ENCODE results near the gene PADI6.

Gene PADI6

DNA sequence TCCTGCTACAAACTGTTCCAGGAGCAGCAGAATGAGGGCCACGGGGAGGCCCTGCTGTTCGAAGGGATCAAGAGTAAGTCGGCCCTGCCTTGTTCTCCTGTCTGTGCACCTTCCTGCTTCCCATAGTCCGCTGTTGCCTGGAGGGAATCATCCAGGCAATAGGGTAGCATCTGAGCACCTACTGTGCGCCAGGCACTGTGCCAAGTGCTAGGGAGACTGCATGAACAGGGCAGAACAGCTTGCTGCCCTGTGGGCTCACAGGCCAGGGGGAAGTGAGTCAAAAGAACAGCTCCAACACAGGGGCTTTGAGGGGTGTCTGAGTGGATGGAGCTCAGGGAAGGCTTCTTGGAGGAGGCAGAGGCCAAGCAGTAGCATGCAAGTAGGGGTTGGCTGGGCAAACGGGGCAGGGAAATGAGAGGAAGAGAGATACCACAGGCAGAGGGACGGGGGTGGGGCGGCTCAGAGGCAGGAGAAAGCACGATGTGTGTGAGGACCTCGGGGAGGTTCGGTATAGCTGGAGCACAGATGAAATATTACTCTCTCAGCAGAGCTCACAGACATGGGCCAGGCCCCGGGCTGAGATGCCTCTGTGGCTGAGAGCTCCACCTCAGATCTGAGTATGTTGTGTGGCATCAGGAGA, 15.5 kb upstream of the PADI6 start:
- no peak for DNase-seq (ENCODE audit: low spot score)

DNA sequence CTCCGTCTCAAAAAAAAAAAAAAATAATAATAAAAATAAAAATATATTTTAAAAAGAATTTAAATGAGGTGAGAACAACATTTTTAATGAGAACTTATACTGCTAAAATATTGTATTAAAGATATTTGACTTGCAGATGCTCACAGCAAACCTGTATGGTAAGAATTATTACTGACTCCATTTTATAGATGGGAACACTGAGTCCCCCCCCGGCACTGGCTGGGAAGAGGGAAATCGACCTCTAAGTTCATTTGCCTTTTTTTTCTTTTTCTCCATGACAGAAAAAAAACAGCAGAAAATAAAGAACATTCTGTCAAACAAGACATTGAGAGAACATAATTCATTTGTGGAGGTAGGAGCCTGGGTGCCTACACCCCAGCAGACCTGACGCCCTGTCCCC, 13.4 kb upstream of the PADI6 start:
- no peak for DNase-seq (ENCODE audit: low spot score)

DNA sequence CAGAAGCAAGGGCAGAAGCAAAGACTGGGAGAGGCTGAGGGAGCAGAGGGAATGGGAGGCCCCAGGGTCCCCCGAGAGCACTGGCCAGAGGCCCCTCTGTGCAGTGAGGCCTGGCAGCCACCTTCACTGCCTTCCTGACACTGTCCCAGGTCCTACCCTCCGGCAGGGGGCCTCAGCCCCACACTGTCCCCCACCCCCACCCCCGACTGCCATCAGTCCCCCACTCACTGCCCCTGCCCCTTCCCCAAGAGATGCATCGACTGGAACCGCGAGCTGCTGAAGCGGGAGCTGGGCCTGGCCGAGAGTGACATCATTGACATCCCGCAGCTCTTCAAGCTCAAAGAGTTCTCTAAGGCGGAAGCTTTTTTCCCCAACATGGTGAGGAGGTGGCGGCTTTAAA, 13.0 kb upstream of the PADI6 start:
- no peak for DNase-seq (ENCODE audit: low spot score)

DNA sequence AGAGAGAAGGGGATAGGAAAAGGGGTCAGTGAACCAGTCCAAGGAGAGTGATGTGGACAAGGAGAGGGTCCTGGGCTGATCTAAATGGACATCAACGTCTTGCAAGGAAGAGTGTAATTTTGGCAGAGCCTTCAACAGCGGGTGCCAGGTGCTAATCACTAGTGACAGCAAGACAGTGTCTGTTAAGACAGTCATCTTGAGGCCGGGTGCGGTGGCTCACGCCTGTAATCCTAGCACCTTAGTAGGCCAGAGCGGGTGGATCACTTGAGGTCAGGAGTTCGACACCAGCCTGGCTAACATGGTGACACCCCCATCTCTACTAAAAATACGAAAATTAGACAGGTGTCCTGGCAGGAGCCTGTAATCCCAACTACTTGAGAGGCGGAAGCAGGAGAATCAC, 12.2 kb upstream of the PADI6 start:
- DNase-seq (ENCODE audit: low spot score): no peak

DNA sequence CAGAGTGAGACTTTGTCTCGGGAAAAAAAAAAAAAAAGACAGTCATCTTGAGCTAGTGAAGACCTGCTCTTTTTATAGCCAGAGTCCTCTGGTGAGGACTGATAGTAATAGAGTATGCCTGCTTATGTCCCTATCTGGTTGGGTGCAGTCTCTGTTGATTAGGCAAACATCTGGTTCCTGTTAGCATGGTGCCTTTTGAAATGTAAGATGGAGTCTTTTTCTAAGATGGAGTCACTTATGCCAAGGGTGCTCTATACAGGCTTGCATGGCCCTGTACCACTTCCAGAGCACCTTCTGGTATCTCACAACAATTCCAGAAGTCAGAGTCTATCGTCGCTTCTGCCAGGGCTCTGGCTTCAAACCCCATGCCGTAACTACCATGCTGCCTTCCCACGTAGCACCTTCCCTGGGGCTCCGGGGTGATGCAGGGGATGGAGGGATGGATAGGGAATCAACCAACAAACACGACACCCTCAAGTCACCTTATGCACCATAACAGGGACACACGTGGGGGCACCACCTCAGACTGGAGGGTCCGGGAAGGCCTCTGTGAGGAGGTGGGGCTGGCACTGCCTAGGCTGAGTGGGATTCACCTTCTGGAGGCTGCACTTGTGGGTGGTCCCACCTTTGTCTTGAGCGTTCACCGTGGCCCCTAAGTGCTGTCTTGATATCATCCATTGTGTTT, 11.6 kb upstream of the PADI6 start:
- DNase-seq (ENCODE audit: low spot score): no peak

DNA sequence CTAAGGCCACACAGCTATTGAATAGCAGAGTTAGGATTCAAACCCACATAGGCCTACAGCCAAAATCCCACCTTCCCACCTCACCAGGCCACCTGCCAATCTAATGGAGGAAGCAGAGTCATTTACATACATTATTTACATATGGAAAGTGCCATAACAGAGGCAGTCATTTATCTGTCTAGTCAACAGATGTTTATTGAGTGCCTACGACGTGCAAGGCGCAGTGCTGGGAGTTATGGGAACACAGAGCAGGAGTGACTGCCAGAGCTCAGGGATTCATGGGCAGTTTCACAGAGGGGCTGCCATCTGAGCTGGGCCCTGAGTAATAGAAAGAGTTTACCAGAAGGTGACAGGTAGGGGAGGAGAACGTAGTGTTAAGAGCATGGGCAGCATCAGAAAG, 10.3 kb upstream of the PADI6 start:
- DNase-seq (ENCODE audit: low spot score): no peak

DNA sequence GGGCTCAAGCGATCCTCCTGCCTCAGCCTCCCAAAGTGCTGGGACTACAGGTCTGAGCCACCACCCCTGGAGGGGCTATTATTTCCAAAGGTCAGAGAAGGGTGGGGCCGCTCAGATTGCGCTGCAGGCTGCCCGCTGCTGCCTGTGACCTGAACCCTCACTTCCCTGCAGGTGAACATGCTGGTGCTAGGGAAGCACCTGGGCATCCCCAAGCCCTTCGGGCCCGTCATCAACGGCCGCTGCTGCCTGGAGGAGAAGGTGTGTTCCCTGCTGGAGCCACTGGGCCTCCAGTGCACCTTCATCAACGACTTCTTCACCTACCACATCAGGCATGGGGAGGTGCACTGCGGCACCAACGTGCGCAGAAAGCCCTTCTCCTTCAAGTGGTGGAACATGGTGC, 8.6 kb upstream of the PADI6 start:
- no peak for DNase-seq (ENCODE audit: low spot score)

DNA sequence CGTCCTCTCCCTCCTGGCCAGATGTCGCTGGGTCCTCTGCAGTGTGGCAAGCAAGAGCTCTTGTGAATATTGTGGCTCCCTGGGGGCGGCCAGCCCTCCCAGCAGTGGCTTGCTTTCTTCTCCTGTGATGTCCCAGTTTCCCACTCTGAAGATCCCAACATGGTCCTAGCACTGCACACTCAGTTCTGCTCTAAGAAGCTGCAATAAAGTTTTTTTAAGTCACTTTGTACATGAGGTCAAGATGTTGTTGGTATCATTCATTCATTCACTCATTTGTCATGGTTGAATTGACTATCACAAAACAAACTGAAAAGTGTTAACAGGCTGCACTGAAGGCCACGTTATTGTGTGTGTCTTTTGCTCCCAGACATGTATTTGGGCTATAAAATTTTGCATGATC, 8.2 kb upstream of the PADI6 start:
- no peak for DNase-seq (ENCODE audit: low spot score)

DNA sequence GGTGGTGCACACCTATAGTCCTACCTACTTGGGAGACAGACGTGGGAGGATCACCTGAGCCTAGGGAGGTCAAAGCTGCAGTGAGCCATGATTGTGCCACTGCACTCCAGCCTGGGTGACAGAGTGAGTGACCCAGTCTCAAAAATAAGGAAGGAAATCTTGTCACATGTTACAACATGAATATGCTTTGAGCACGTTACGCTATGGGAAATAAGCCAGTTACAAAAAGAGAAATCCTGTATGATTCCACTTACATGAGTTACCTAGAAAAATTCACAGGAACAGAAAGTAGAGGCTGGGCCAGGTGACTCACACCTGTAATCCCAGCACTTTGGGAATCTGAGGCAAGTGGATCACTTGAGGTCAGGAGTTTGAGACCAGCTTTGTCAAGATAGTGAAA, 6.7 kb upstream of the PADI6 start:
- no peak for DNase-seq (ENCODE audit: low spot score)

DNA sequence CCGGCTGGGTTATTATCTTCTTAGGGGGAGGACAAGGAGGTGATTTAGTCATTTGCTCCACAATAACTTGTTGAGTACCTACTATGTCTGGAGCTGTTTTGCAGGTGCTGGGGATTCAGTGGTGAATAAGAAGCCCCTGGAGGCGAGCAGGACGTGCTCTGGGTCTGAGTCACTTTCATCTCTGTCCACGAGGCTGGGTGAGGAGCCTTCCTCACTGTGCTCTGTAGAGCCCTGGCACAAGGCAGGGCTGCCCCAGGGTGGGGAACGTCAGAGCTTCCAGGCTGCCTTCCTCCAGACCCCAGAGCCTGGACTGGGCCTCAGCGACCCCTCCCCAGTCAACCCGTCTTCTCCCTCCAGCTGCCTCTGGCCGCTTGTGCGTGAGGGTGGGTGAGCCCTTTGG, 2.5 kb upstream of the PADI6 start:
- DNase-seq (ENCODE audit: low spot score): no peak

DNA sequence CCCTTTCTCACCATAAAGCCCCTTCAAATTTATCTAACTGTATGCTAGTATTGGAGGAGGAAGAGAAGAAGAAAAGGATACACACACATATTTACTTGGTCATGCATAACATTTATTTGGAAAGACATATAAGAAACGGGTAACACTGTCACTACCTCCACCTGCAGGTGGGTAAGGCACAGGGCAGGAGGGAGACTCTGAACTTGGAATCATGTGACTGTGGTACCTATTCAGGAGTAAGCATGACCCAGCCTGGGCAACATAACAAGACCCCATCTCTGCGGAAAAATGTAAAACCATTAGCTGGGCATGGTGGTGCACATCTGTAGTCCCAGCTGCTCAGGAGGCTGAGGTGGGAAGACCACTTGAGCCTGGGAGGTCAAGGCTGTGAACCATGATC, 1.4 kb upstream of the PADI6 start:
- DNase-seq (ENCODE audit: low spot score): peak; percentile 44

DNA sequence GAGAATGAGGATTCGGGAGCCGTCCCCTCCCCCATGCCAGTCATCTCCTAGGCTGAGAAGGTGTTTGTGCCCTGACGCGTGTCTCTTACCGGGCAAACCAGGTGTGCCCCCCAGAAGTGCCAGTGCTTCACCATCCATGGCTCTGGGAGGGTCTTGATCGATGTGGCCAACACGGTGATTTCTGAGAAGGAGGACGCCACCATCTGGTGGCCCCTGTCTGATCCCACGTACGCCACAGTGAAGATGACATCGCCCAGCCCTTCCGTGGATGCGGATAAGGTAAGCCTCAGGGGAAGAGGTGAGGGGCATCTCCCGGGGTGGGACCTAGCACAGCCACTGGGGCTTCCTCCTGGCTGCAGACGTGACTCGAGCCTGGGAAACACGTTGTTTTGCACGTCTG, 959 bp downstream of the PADI6 start:
- DNase-seq (ENCODE audit: low spot score): no peak

DNA sequence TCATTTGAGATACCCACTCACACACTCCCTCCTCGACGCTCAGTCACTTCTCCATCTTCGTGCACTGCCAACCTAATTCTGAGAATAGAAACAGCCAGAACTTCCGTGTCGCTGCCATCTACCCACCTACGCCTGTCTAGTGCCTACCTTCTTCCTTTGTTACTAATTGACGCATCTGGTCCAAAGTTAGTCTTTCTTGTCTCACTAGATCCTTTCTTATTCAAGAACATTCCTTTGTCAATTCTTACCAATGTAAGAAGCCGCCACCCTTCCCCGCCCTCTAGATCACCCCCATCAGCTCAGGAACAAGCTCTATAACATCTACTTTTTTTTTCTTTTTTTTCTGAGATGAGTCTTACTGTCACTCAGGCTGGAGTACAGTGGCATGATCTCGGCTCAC, 3.7 kb downstream of the PADI6 start:
- DNase-seq (ENCODE audit: low spot score): no peak

DNA sequence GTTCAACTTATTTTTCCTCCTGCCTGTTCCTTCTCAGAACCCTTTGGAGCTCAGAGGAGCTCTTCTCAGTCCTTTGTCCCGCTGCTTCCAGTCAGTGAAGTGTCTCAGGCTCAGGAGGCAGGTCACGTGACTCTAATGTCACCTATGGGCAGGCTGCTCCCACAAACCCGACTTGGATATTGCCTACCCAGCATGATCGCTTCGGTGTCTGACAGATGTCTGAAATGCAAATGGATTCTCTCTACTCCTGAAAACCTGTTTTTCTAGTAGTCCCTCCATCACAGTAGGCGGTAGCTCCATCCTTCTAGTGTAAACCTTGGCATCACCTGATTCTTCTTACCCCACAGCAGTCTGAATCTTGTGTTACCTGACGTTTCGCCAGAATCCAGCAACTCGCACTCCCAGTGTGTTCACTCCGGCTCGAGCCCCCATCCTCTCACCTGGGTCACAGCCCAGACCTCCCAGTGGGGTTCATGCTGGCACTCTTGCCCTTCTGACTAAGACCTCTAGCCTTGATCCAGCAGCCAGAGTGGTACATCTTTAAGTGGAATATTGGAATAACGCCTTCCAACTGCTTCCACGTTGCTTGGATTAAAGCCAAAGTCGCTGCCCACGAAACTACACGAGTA, 5.4 kb downstream of the PADI6 start:
- no peak for DNase-seq (ENCODE audit: low spot score)

DNA sequence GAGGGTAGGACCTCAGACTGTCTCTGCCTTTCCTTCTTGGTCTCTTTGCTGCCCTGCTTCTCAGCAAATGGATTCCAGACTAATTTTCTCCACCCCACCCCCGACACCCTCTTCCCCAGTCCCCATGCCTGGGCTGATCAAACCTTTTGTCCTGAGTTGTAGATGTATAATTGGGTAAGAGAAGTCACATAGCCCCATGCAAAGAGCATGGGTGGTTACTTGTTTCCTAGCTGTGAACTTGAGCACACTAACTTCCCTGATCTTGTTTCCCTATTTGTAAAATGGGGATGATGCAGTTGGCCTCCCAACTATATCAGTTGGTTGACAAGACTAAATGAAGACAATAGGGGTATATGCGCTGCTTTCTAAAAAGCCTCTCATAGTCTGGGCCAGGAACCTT, 9.2 kb downstream of the PADI6 start:
- no peak for DNase-seq (ENCODE audit: low spot score)

DNA sequence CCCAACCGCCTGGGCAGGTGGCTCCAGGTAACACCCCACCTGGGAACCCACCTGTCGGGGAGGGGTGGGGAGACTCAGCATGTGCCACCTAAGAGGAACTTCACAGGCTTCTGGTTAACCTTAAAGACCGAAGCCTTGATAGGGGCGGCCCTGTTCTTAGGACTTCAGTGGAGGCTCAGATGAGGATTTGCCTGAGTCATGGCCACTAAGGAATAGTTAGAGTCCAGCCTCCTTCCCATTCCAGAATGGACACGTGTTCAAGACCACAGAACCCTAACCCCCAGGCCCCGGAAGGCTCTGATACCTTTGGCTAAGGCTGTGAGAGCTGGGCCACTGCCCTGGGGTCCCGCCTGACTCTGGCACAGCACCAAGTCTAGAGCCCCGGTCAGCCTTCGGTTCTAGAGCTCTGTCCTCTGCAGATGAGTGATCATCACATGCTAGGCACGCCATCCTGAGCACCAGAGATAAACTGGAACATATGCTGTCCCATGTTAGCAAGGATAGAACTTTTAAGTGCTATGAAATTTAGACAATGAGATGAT, 20.3 kb downstream of the PADI6 start:
- DNase-seq (ENCODE audit: low spot score): no peak

DNA sequence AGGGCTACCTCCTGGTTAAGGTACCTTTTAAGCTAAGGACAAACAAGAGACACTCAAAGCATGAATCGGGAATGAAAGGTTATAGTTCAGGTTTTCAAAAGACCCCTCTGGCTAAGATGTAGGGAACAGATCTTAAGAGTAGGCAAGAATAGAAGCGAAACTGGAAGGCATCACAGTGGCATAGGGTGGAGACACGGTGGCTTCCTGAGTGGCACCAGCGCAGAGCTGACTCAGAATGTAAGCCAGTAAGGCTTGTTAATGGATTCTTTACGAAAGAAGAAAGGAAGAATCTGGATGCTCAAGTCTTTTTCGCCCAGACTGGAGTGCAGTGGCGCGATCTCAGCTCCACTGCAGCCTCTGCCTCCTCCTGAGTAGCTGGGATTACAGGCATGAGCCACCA, 21.2 kb downstream of the PADI6 start:
- DNase-seq (ENCODE audit: low spot score): no peak

DNA sequence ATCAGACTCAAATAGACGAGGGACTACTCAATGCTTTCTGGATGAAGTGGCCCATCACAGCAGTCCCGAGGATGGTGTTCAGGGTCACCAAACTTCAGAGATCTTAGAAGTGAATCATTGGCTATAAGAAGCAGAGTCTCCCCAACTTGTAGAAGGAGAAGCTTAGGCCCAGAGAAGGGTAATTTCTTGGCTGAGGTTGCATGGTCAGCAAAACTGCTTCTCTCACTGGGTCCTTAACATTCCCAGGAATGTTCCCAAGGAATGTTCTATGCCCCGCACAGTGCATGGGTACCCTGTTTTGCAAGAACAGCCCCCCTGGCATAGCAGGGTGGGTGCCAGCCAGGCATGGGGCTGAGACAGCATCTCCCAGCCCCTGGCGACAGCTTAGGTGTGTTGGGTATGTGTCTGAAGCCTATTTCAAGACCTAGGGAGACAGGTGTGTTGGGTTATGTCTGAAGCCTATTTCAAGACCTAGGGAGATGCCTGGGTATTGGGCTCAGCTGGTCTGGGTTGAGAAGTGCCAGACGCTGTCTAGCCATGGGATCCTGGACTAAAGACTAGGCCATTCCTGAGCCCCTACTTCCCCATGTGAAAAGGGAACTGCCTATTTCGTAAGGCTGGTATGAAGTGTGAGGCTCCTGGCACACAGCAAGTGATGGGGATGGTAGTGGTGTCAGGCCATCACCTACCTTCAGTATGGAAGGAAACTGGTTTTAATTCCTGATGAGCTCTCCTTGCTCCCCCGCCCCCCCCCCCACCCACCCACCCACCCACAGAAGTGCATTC, 26.1 kb downstream of the PADI6 start:
- DNase-seq (ENCODE audit: low spot score): no peak

DNA sequence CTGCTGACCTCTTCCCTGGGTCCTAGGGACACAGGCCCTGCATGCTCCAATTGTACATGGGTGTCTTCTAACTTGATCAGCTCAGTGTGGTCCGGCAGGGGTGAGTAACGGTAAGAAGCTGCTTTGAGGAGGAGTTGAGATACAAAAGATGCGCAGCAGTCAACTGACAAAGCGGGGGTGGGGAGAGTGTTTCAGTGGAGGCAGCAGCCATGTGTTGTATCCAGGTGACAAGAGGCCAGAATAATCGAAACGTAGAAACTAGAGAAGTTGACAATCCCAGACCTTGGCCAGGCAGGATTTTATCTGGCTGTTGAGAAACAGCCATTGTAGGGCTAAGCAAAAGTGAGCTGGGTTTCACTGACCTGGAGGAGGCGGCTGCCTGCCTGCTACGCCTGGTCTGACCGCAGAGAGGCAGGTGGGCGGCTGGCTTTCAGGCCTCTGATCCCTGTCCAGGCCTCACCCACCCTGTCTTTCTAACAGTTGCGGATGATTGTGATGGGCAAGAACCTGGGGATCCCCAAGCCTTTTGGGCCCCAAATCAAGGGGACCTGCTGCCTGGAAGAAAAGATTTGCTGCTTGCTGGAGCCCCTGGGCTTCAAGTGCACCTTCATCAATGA, 28.8 kb downstream of the PADI6 start:
- DNase-seq (ENCODE audit: low spot score): no peak

DNA sequence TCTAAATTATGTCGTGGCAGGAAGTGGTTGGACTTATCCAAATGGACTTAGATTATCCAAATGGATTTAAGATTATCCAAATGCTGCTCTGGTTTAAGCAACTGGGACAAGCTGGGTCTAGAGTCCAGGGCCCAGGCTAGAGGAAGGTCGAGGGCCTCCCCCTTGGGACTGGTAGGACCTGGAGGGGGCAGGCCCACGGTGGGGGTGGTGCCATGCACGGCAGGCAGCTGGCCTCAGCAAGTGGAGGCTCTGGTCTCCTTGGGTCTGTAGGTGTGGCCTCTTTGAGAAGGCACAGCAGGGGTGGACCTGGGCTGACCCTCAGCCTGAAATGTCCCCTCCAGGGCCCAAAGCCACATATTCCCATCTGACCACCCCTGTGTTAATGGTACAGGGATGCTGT, 29.8 kb downstream of the PADI6 start:
- no peak for DNase-seq (ENCODE audit: low spot score)

DNA sequence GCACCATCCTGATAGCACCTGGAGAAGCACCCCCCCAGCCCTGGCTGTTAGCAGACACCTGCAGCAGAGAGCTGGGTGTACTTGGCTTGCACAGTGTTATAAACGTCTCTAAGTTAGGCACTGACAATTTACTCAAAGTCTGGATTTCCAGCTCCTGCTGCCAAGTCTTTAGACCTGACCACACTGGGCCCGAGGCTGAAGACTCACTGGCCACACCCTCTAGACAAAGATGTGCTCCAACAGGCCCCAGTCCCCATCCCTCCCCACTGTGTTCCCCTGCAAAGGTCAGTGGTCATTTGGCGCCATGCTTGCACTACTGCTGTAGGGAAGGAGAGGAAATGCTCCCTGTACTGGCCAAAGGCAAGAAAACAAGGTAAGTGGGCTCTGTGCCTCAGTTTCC, 31.1 kb downstream of the PADI6 start:
- no peak for DNase-seq (ENCODE audit: low spot score)

DNA sequence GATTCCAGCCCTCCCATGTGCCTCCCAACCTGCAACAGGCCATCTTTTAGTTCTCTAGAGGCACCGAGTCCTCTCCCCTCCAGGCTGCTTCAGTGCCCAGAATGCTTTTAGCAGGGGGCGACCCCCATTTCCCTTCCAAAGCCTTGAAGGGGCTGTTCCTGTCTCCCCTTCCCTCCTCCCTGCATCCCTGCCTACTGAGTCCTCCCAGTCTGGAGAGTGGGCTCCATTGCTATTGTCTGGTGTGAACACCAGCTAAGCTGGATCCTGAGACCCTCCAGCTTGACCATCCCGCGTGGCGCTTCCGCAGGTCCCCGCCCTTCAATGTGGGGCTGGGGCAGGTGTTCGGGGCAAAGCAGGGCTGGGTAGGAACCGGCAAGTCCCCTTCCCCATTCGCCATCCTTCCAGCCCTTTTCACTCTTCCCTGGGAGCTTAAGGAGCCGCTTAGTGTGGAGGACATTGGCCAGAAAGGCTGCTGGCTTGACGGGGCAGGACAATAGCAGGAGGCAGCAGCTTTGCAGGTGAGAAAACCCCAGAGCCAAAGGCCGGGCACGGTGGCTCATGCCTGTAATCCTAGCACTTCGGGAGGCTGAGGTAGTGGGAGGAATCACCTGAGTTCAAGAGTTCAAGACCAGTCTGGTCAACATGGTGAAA, 32.2 kb downstream of the PADI6 start:
- DNase-seq (ENCODE audit: low spot score): no peak

Measured in NAMALWA (cell line).